ENCODE results near the gene FAR1.
"Not testable (repeated sequence)": the region's sequence is repeated elsewhere in the genome, so short reads cannot be mapped to it uniquely, and the experiment has no call there.

The FAR1 gene

DNA sequence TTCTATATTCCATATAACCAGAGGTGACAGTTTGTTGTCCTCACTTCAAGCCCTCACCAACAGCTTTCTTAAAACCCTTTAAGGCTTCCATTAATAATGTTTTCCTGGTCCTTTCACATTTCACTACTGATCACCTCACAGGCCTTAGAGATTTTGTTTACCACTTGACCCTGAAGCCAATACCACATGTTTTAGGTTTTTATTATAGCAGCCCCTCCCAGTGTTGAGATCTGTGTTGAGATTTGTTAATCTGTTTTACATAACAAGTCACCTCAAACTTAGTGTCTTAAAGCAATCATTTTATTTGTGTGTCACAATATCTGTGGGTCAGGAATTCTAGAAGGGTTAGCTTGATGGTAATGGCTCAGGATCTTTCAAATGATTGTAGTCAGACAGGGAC lies 49.9 kb downstream of the FAR1 start:
- Mint-ChIP-seq H3K27ac (no peak overlapping the region), H3K27me3 (no peaks in the 10 kb centered on the region), H3K36me3 (ENCODE audit: low read depth) (peaks cover 84% of the 10 kb centered on the region), H3K9me3 (no peaks in the 10 kb centered on the region), H3K4me3 (no peak overlapping the region), H3K4me1 (ENCODE audit: low read depth) (no peaks in the 10 kb centered on the region)

- H3K27me3 Mint-ChIP-seq, result no peaks in the 10 kb centered on the region
- no peak overlapping the region for H3K27ac Mint-ChIP-seq
- no peaks in the 10 kb centered on the region for H3K4me1 Mint-ChIP-seq (ENCODE audit: low read depth)
- peaks cover 76% of the 10 kb centered on the region for H3K36me3 Mint-ChIP-seq (ENCODE audit: low read depth)
- H3K9me3 Mint-ChIP-seq, result no peaks in the 10 kb centered on the region
- no peak overlapping the region for H3K4me3 Mint-ChIP-seq
Observed at GRCh38 chr11:13720940-13721339, 52.5 kb downstream of the FAR1 start.

- Mint-ChIP-seq H3K27ac (no peak overlapping the region), H3K36me3 (ENCODE audit: low read depth) (peaks cover 76% of the 10 kb centered on the region), H3K4me1 (ENCODE audit: low read depth) (no peaks in the 10 kb centered on the region), H3K9me3 (no peaks in the 10 kb centered on the region), H3K27me3 (no peaks in the 10 kb centered on the region), H3K4me3 (no peak overlapping the region)
Observed at GRCh38 chr11:13721760-13722159, 53.3 kb downstream of the FAR1 start.

DNA sequence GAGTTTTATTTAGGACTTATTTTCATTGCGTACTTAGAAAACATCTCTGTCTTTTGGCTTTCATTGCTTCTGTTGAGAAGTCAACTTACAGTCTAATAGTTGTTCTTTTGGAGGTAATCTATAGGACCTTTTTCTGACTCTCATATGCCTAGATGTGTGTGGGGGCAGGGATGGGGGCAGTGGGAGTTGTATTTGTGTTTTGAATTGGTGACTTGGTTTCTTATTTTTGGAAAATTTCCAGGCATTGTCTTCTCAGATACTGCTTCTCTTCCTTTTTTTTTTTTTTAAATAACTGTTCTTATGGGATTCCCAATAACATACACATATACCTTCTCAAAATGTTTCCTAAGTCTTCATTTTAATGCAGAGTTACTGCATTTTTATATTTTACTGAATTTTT lies 58.0 kb downstream of the FAR1 start:
- H3K36me3 Mint-ChIP-seq (ENCODE audit: low read depth), result peaks cover 75% of the 10 kb centered on the region
- H3K4me3 Mint-ChIP-seq, result no peak overlapping the region
- H3K4me1 Mint-ChIP-seq (ENCODE audit: low read depth), result no peaks in the 10 kb centered on the region
- H3K27me3 Mint-ChIP-seq, result no peaks in the 10 kb centered on the region
- H3K27ac Mint-ChIP-seq, result no peak overlapping the region
- no peaks in the 10 kb centered on the region for H3K9me3 Mint-ChIP-seq

- Mint-ChIP-seq H3K4me3 (no peak overlapping the region), H3K4me1 (ENCODE audit: low read depth) (no peaks in the 10 kb centered on the region), H3K36me3 (ENCODE audit: low read depth) (peaks cover 65% of the 10 kb centered on the region), H3K27ac (no peak overlapping the region), H3K27me3 (no peaks in the 10 kb centered on the region), H3K9me3 (no peaks in the 10 kb centered on the region)
Observed at GRCh38 chr11:13728076-13728475, 59.6 kb downstream of the FAR1 start.

- H3K4me3 Mint-ChIP-seq, result no peak overlapping the region
- H3K36me3 Mint-ChIP-seq (ENCODE audit: low read depth), result peaks cover 19% of the 10 kb centered on the region
- H3K4me1 Mint-ChIP-seq (ENCODE audit: low read depth), result no peaks in the 10 kb centered on the region
- no peaks in the 10 kb centered on the region for H3K9me3 Mint-ChIP-seq
- H3K27ac Mint-ChIP-seq, result no peak overlapping the region
- H3K27me3 Mint-ChIP-seq, result no peaks in the 10 kb centered on the region
Observed at GRCh38 chr11:13734530-13734929, 66.1 kb downstream of the FAR1 start.

GRCh38 chr11:13745165-13745564 lies 76.7 kb downstream of the FAR1 start:
- Mint-ChIP-seq H3K9me3 (no peaks in the 10 kb centered on the region), H3K27me3 (peaks cover 23% of the 10 kb centered on the region), H3K4me3 (no peak overlapping the region), H3K36me3 (ENCODE audit: low read depth) (no peaks in the 10 kb centered on the region), H3K27ac (no peak overlapping the region), H3K4me1 (ENCODE audit: low read depth) (no peaks in the 10 kb centered on the region)

DNA sequence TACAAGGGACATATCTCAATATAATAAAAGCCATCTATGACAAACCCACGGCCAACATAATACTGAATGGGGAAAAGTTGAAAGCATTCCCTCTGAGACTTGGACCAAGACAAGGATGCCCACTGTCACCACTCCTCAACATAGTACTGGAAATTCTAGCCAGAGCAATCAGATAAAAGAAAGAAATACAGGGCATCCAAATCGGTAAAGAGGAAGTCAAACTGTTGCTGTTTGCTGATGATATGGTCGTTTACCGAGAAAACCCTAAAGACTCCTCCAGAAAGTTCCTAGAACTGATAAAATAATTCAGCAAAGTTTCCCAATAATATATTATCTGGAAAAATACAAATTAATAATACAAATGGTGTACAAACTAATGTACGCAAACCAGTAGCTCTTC lies 84.8 kb downstream of the FAR1 start:
- H3K4me3 Mint-ChIP-seq; H3K9me3 Mint-ChIP-seq; H3K27me3 Mint-ChIP-seq; H3K4me1 Mint-ChIP-seq (ENCODE audit: low read depth); H3K27ac Mint-ChIP-seq; H3K36me3 Mint-ChIP-seq (ENCODE audit: low read depth): not testable (repeated sequence)

DNA sequence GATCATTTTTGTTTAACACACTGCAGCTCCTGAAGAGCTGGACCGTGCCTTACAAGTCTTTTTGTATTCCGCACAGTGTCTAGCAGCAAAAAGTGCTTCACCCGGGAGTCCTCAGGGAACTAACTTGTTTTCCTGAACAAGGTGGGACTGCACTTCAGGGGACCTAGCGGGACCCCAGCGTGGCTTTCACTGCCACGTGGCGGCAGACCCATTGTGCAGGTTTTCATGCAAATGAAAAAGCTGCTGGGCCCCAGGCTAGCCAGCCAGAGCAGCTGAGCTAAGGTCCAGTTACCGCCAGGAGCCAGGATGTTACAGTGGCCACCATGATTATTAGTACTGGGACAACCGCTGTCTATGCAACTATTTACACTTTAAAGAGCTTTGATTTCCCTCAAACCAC lies 90.6 kb downstream of the FAR1 start:
- Mint-ChIP-seq H3K4me1 (ENCODE audit: low read depth) (no peaks in the 10 kb centered on the region), H3K4me3 (no peak overlapping the region), H3K36me3 (ENCODE audit: low read depth) (no peaks in the 10 kb centered on the region), H3K27me3 (peaks cover under 1% of the 10 kb centered on the region), H3K27ac (no peak overlapping the region), H3K9me3 (no peaks in the 10 kb centered on the region)

DNA sequence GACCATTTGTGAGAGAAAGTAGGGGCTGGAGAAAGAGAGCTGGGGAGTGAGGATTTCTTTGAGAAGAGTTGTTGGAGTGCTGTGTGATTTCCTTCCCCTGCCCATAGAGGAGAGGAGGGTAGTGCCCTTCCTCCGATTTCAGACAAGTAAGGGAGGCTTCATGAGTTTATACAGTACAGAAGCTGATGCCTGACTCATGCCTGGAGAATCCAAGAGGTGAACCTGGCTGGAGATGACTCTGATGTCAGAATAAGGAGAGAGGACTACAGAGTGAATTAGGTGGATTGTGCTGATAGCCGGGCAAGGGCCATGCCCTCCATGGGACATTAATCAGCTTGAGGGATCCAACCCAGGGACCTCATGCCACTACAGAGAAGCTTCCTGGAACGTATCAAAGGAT lies 91.6 kb downstream of the FAR1 start:
- H3K4me3 Mint-ChIP-seq, result no peak overlapping the region
- H3K27me3 Mint-ChIP-seq, result no peaks in the 10 kb centered on the region
- no peaks in the 10 kb centered on the region for H3K9me3 Mint-ChIP-seq
- H3K27ac Mint-ChIP-seq, result no peak overlapping the region
- H3K36me3 Mint-ChIP-seq (ENCODE audit: low read depth), result no peaks in the 10 kb centered on the region
- H3K4me1 Mint-ChIP-seq (ENCODE audit: low read depth), result no peaks in the 10 kb centered on the region

- no peaks in the 10 kb centered on the region for H3K4me1 Mint-ChIP-seq (ENCODE audit: low read depth)
- no peak overlapping the region for H3K27ac Mint-ChIP-seq
Observed at GRCh38 chr11:13761250-13761649, 92.8 kb downstream of the FAR1 start.

GRCh38 chr11:13761716-13762115 lies 93.2 kb downstream of the FAR1 start:
- Mint-ChIP-seq H3K27ac (no peak overlapping the region), H3K9me3 (no peaks in the 10 kb centered on the region), H3K36me3 (ENCODE audit: low read depth) (no peaks in the 10 kb centered on the region), H3K4me1 (ENCODE audit: low read depth) (no peaks in the 10 kb centered on the region), H3K4me3 (no peak overlapping the region), H3K27me3 (no peaks in the 10 kb centered on the region)

More at GRCh38 chr11:13761250-13761649, 92.8 kb downstream of the FAR1 start:
- Mint-ChIP-seq H3K36me3 (ENCODE audit: low read depth) (no peaks in the 10 kb centered on the region), H3K27me3 (no peaks in the 10 kb centered on the region), H3K9me3 (no peaks in the 10 kb centered on the region), H3K4me3 (no peak overlapping the region)

- Mint-ChIP-seq H3K9me3 (no peaks in the 10 kb centered on the region), H3K4me1 (ENCODE audit: low read depth) (no peaks in the 10 kb centered on the region), H3K27me3 (no peaks in the 10 kb centered on the region), H3K36me3 (ENCODE audit: low read depth) (no peaks in the 10 kb centered on the region), H3K27ac (no peak overlapping the region), H3K4me3 (no peak overlapping the region)
Observed at GRCh38 chr11:13762718-13763117, 94.2 kb downstream of the FAR1 start.

GRCh38 chr11:13763341-13763740 lies 94.9 kb downstream of the FAR1 start:
- H3K27me3 Mint-ChIP-seq, result no peaks in the 10 kb centered on the region
- no peaks in the 10 kb centered on the region for H3K4me1 Mint-ChIP-seq (ENCODE audit: low read depth)
- no peaks in the 10 kb centered on the region for H3K36me3 Mint-ChIP-seq (ENCODE audit: low read depth)
- H3K4me3 Mint-ChIP-seq, result no peak overlapping the region
- no peaks in the 10 kb centered on the region for H3K9me3 Mint-ChIP-seq
- no peak overlapping the region for H3K27ac Mint-ChIP-seq

DNA sequence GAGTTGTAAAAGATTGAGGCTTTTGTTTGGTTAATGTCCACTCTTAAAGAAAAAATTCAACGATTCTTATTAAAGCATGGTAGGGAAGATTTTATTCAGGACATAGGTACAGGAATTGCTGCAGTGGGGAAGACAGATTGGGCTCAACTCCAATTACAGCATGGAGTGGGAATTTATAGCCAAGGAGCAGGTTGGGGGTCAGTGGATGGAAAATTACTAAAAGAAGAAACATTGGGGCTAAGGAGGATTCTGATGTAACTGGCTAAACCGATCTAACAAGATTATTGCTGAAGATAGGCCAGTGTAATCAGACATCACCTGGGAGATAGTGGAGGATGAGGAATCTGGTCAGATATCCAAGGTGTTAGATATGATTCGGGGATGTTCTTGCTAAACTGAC lies 97.4 kb downstream of the FAR1 start:
- Mint-ChIP-seq H3K4me1 (ENCODE audit: low read depth) (no peaks in the 10 kb centered on the region), H3K36me3 (ENCODE audit: low read depth) (no peaks in the 10 kb centered on the region), H3K4me3 (no peak overlapping the region), H3K27ac (no peak overlapping the region), H3K9me3 (no peaks in the 10 kb centered on the region), H3K27me3 (no peaks in the 10 kb centered on the region)

- Mint-ChIP-seq H3K27me3 (no peaks in the 10 kb centered on the region), H3K4me3 (no peak overlapping the region), H3K36me3 (ENCODE audit: low read depth) (no peaks in the 10 kb centered on the region), H3K4me1 (ENCODE audit: low read depth) (no peaks in the 10 kb centered on the region), H3K27ac (no peak overlapping the region), H3K9me3 (no peaks in the 10 kb centered on the region)
Observed at GRCh38 chr11:13767471-13767870, 99.0 kb downstream of the FAR1 start.

DNA sequence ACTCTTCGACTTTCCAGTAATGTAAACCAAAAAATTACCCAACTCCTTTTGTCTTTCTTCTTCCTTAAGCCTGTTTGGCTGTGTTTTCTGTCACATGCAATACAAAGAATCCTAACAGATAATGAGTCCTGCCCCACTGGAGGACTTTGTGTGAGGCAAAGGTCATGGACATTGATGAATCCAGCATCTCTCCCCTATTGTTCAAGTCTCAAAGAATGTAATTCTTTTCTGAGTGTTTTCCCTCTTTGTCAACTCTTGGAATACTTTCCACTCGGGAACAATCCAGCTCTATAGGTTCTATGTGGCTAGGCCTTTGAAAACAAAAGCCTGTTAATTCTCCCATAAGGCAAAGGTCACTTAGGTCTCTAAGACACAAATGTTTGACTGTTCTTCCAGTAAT lies 100.7 kb downstream of the FAR1 start:
- Mint-ChIP-seq H3K27ac (no peak overlapping the region), H3K9me3 (no peaks in the 10 kb centered on the region), H3K4me3 (no peak overlapping the region), H3K36me3 (ENCODE audit: low read depth) (no peaks in the 10 kb centered on the region), H3K4me1 (ENCODE audit: low read depth) (no peaks in the 10 kb centered on the region), H3K27me3 (no peaks in the 10 kb centered on the region)

Measured in stimulated activated naive CD8-positive, alpha-beta T cell treated with anti-CD3 and anti-CD28 coated beads, Interleukin-15, Interleukin-2, amounts not matched to agents 100 ng/mL and 50 ng/mL, for 24 hours (primary cell).